ENCODE measurements around the gene DTX4.

DNA sequence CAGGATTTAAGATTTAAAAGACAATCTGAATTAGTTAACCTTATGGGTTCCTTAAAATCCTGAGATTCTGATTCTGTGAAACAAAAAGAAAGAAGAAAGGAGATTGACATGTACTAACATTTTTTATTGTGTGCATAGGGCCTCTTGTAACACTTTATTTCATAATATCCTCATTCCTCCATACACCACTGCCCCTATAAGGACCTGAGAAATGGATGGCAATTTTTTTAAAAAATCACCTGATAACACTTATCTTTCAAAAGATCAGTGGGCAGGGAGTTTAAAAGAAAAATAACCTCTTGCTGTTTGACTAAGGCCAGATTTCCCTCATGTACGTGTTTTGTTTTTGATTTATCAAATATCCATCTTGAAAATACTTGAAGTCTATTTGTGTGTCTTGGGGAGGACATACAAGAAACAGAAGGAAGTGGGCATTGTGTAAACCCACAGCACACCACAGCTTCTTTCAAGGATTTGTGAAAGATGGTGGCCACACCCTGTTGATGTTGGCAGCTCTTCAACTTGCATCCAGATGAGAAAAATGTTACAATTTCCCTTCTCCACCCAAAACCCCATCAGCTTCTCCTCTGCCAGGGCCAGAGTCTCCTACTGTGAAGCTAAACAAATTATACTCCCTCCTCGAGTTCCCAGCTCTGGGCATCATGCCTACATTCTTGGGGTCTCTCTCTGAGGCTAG lies 75.7 kb downstream of the DTX4 start:
- TF ChIP-seq, protein P1, sequence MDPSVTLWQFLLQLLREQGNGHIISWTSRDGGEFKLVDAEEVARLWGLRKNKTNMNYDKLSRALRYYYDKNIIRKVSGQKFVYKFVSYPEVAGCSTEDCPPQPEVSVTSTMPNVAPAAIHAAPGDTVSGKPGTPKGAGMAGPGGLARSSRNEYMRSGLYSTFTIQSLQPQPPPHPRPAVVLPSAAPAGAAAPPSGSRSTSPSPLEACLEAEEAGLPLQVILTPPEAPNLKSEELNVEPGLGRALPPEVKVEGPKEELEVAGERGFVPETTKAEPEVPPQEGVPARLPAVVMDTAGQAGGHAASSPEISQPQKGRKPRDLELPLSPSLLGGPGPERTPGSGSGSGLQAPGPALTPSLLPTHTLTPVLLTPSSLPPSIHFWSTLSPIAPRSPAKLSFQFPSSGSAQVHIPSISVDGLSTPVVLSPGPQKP (IDR thresholded peaks at IDR 0.05; ENCODE audit: borderline replicate concordance, low read depth, low read length): no peak
- TF ChIP-seq, protein P2, sequence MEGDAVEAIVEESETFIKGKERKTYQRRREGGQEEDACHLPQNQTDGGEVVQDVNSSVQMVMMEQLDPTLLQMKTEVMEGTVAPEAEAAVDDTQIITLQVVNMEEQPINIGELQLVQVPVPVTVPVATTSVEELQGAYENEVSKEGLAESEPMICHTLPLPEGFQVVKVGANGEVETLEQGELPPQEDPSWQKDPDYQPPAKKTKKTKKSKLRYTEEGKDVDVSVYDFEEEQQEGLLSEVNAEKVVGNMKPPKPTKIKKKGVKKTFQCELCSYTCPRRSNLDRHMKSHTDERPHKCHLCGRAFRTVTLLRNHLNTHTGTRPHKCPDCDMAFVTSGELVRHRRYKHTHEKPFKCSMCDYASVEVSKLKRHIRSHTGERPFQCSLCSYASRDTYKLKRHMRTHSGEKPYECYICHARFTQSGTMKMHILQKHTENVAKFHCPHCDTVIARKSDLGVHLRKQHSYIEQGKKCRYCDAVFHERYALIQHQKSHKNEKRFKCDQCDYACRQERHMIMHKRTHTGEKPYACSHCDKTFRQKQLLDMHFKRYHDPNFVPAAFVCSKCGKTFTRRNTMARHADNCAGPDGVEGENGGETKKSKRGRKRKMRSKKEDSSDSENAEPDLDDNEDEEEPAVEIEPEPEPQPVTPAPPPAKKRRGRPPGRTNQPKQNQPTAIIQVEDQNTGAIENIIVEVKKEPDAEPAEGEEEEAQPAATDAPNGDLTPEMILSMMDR (conservative IDR thresholded peaks at IDR 0.05; ENCODE audit: low read depth, low read length): no peak
- TF ChIP-seq POLR2A (IDR thresholded peaks at IDR 0.05; ENCODE audit: low read depth, low read length) (no peak), CHD1 (IDR thresholded peaks at IDR 0.05; ENCODE audit: low read depth, low read length) (no peak), MAZ (IDR thresholded peaks at IDR 0.05; ENCODE audit: borderline replicate concordance, low read depth, low read length) (no peak), FOS (IDR thresholded peaks at IDR 0.05; ENCODE audit: low read depth, low read length) (no peak), NFE2L2 (IDR thresholded peaks at IDR 0.05; ENCODE audit: low read depth, low read length) (no peak), RCOR1 (IDR thresholded peaks at IDR 0.05; ENCODE audit: insufficient replicate concordance, low read length) (no peak), RFX5 (IDR thresholded peaks at IDR 0.05; ENCODE audit: low read depth, low read length) (no peak), CEBPB (IDR thresholded peaks at IDR 0.05; ENCODE audit: low read depth, low read length) (no peak)
- TF ChIP-seq, protein P3, sequence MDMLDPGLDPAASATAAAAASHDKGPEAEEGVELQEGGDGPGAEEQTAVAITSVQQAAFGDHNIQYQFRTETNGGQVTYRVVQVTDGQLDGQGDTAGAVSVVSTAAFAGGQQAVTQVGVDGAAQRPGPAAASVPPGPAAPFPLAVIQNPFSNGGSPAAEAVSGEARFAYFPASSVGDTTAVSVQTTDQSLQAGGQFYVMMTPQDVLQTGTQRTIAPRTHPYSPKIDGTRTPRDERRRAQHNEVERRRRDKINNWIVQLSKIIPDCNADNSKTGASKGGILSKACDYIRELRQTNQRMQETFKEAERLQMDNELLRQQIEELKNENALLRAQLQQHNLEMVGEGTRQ (IDR thresholded peaks at IDR 0.05; ENCODE audit: low read depth, low read length): no peak
